Measurements from ENCODE around the gene BRCA1.
"Not testable (repeated sequence)": the region's sequence is repeated elsewhere in the genome, so short reads cannot be mapped to it uniquely, and the experiment has no call there.

The BRCA1 gene

DNA sequence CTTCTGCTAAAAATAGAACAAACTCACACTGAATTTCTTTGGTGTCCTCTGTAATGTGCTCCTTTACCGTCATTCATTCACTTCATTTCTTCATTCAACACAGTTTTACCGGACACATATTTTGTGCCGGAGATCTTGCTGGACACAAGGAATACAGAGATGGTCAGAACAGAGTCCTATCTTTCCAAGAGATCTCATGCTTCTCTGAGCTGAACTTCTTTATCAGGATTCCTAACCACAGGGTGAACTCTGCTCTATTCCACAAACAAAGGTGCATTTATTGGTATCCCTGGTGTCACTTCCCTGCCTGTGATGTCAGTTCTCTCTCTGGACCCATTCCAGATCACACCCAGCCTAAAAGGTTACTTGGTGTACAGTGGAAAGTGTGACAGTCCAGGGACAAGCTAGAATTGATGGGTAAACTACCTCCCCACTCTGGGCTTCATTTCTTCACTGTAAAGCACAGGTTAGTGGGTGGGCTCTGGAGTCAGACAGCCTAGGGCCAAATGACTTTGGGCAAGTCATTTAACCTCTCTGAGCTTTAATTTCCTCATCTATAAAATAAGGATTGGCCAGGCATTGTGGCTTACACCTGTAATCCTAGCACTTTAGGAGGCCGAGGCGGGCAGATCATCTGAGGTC, 114.4 kb downstream of the BRCA1 start:
- no peaks in the 10 kb centered on the region for H3K9me3 ChIP-seq (ENCODE audit: severe bottlenecking)
- H3K4me3 ChIP-seq (ENCODE audit: severe bottlenecking): no peak overlapping the region
- no peaks in the 10 kb centered on the region for H3K4me1 ChIP-seq (ENCODE audit: insufficient read depth, poor library complexity, severe bottlenecking)
- H3K27me3 ChIP-seq (ENCODE audit: insufficient read depth, poor library complexity, severe bottlenecking): no peaks in the 10 kb centered on the region
- ATAC-seq (ENCODE audit: low read depth) (no peak), DNase-seq (ENCODE audit: low spot score) (no peak)
- TF ChIP-seq, protein P1, sequence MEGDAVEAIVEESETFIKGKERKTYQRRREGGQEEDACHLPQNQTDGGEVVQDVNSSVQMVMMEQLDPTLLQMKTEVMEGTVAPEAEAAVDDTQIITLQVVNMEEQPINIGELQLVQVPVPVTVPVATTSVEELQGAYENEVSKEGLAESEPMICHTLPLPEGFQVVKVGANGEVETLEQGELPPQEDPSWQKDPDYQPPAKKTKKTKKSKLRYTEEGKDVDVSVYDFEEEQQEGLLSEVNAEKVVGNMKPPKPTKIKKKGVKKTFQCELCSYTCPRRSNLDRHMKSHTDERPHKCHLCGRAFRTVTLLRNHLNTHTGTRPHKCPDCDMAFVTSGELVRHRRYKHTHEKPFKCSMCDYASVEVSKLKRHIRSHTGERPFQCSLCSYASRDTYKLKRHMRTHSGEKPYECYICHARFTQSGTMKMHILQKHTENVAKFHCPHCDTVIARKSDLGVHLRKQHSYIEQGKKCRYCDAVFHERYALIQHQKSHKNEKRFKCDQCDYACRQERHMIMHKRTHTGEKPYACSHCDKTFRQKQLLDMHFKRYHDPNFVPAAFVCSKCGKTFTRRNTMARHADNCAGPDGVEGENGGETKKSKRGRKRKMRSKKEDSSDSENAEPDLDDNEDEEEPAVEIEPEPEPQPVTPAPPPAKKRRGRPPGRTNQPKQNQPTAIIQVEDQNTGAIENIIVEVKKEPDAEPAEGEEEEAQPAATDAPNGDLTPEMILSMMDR (IDR thresholded peaks at IDR 0.05; ENCODE audit: poor library complexity, severe bottlenecking): no peak
- H3K27ac ChIP-seq (ENCODE audit: poor library complexity, severe bottlenecking): no peak overlapping the region
- H3K36me3 ChIP-seq (ENCODE audit: low read depth): no peaks in the 10 kb centered on the region

DNA sequence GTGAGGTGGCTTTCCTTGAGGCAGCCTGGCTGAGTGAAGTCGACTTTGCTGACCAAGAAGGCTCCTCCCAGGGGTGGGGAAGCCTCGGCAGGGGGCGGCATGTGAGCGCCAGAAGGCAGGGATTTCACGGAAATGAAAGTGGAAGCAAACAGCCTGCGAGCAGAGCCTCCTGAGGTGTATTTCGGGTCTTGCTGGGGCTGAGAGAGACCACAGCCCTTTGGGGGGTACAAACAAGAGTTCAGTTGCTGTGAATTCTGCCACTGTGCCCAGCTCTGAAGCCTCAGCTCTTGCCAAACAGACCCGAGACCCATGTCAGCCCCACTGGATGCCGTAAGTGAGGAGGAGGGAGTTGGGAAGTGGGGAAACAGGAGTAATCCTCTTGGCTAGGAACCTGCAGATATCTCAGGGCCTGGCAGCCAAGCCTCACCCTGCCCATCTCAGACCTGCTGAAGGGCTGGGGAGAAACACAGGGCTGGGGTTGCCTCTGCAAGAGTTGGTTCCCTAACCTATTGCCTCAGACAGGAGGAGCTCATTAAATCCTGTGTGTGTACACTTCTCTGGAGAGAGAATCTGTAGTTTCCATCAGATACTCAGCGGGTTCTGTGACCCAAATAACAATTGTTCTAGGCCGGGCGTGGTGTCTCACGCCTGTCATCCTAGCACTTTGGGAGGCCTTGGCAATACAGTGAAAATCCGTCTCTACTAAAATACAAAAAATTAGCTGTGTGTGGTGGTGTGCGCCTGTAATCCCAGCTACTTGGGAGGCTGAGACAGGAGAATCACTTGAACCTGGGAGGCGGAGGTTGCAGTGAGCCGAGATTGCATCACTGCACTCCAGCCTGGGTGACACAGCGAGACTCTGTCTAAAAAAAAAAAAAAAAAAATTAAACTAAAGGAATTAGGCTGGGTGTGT, 118.3 kb downstream of the BRCA1 start, which contains the start of gene IFI35:
Gene IFI35 (plus strand): TSS at position 146 of the 913 bp plus-strand sequence. CDS start 164 bp downstream, at position 310.
- H3K9me3 ChIP-seq (ENCODE audit: severe bottlenecking): no peaks in the 10 kb centered on the region
- peaks cover 6% of the 10 kb centered on the region for H3K4me1 ChIP-seq (ENCODE audit: insufficient read depth, poor library complexity, severe bottlenecking)
- TF ChIP-seq, protein P1 (IDR thresholded peaks at IDR 0.05; ENCODE audit: poor library complexity, severe bottlenecking): peak; percentile 60
- H3K27ac ChIP-seq (ENCODE audit: poor library complexity, severe bottlenecking): peak within 1 kb of the TSS; percentile 85
- H3K27me3 ChIP-seq (ENCODE audit: insufficient read depth, poor library complexity, severe bottlenecking): no peaks in the 10 kb centered on the region
- ATAC-seq (ENCODE audit: low read depth) (peak; percentile 78), DNase-seq (ENCODE audit: low spot score) (no peak)
- H3K36me3 ChIP-seq (ENCODE audit: low read depth): peaks cover 24% of the 10 kb centered on the region
- H3K4me3 ChIP-seq (ENCODE audit: severe bottlenecking): peak within 1 kb of the TSS; percentile 71

DNA sequence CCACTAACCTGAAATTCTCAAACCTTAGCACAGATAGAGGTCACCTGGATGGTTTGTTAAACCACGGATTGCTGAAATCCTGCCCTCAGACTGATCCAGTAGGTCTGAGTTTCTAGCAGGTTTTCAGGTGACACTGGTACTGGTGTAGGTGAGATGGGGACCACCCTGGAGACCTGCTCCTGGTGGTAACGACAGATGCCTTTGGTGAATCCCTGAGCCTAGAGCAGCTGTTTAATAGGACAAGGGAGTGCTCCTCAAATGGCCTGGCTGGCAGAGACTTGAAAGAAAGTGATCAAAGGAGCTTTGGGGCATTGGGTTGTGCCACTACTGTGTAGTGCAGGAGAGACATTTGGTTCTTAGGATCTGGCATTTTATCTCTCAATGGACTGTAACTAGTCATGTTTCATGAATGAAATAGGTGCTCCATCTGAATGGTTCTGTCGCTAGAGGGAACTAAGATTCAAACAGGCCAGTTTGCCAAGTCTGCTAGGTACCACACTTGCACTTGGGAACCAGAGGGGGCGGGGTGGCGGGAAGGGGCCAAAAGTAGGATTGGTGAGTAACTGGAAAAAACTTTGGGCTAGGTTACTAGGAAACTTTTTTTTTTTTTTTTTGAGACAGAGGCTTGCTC, 121.5 kb downstream of the BRCA1 start:
- ATAC-seq (ENCODE audit: low read depth) (peak; percentile 59), DNase-seq (ENCODE audit: low spot score) (no peak)
- no peaks in the 10 kb centered on the region for H3K27me3 ChIP-seq (ENCODE audit: insufficient read depth, poor library complexity, severe bottlenecking)
- H3K36me3 ChIP-seq (ENCODE audit: low read depth): peaks cover 57% of the 10 kb centered on the region
- H3K4me3 ChIP-seq (ENCODE audit: severe bottlenecking): no peak overlapping the region
- no peaks in the 10 kb centered on the region for H3K9me3 ChIP-seq (ENCODE audit: severe bottlenecking)
- peaks cover 31% of the 10 kb centered on the region for H3K4me1 ChIP-seq (ENCODE audit: insufficient read depth, poor library complexity, severe bottlenecking)
- TF ChIP-seq, protein P1 (IDR thresholded peaks at IDR 0.05; ENCODE audit: poor library complexity, severe bottlenecking): peak; percentile 38
- H3K27ac ChIP-seq (ENCODE audit: poor library complexity, severe bottlenecking): peak overlapping the region; percentile 85

DNA sequence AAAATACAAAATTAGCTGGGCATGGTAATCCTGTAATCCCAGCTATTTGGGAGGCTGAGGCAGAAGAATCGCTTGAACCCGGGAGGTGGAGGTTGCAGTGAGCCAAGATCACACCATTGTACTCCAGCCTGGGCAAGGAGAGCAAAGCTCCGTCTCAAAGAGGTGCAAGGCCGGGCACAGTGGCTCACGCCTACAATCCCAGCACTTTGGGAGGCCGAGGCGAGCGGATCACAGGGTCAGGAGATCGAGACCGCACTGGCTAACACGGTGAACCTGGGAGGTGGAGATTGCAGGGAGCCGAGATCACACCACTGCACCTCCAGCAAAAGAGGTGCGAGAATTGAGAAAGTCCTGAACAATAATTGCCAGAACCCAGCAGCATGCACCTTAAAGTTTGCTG, 124.3 kb downstream of the BRCA1 start:
- ATAC-seq (ENCODE audit: low read depth); H3K4me3 ChIP-seq (ENCODE audit: severe bottlenecking); DNase-seq (ENCODE audit: low spot score); H3K9me3 ChIP-seq (ENCODE audit: severe bottlenecking); H3K27me3 ChIP-seq (ENCODE audit: insufficient read depth, poor library complexity, severe bottlenecking): not testable (repeated sequence)
- peaks cover 36% of the 10 kb centered on the region for H3K4me1 ChIP-seq (ENCODE audit: insufficient read depth, poor library complexity, severe bottlenecking)
- H3K27ac ChIP-seq (ENCODE audit: poor library complexity, severe bottlenecking): peak overlapping the region; percentile 85
- peaks cover 59% of the 10 kb centered on the region for H3K36me3 ChIP-seq (ENCODE audit: low read depth)

DNA sequence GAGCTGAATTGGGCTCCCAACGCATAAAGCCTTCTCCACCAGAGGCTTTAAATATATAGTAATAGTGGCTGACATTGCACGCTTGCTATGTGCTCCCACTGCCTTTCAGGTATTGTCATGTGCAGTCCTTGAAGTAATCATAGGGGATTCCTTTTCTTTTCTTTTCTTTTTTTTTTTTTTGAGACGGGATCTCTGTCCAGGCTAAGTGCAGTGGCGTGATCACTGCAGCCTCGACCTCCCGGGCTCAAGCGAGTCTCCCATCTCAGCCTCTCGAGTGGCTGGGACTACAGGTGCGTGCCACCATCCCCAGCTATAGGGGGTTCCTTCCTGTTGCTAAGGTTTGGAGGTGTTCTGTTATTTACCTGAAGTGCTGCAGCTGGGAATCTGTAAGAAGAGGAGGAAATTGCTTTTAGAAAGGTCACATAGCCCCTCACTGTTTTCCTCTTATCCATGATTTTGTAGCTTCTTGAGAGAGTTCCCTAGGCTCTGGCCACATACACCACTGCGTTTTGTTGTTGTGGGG, 126.1 kb downstream of the BRCA1 start:
- Histone ChIP-seq H3K4me3 (ENCODE audit: severe bottlenecking) (peak overlapping the region; percentile 74), H3K9me3 (ENCODE audit: severe bottlenecking) (no peaks in the 10 kb centered on the region), H3K4me1 (ENCODE audit: insufficient read depth, poor library complexity, severe bottlenecking) (peaks cover 36% of the 10 kb centered on the region), H3K36me3 (ENCODE audit: low read depth) (peaks cover 53% of the 10 kb centered on the region), H3K27ac (ENCODE audit: poor library complexity, severe bottlenecking) (peak overlapping the region; percentile 85), H3K27me3 (ENCODE audit: insufficient read depth, poor library complexity, severe bottlenecking) (no peaks in the 10 kb centered on the region)
- TF ChIP-seq, protein P1 (IDR thresholded peaks at IDR 0.05; ENCODE audit: poor library complexity, severe bottlenecking): no peak
- DNase-seq (ENCODE audit: low spot score) (no peak), ATAC-seq (ENCODE audit: low read depth) (no peak)
